Loucy (cell line): ENCODE measurements around the gene MTG2.

Experiments
- H2AFZ ChIP-seq: fragments of 200-600 bp; sonication (generic); 2 replicates; pipeline ENCODE4 v1.6.0; 2016; ENCODE audit warnings: antibody characterized with exemption, mild to moderate bottlenecking, low read length, moderate library complexity
- H3F3A ChIP-seq: fragments of 200-600 bp; 2 replicates; pipeline ENCODE4 v1.6.0; 2016; ENCODE audit warnings: antibody characterized with exemption, low read depth, mild to moderate bottlenecking
- H3K27me3 ChIP-seq: fragments of 200-600 bp; sonication (generic); 2 replicates; pipeline ENCODE4 v1.6.1; 2014; ENCODE audit warnings: low read length, mild to moderate bottlenecking; ENCODE audit not compliant: insufficient read depth, poor library complexity, severe bottlenecking
- H3K36me3 ChIP-seq: fragments of 200-600 bp; sonication (generic); 2 replicates; pipeline ENCODE4 v1.6.1; 2016; ENCODE audit warnings: low read length; ENCODE audit not compliant: insufficient read depth
- H3K4me1 ChIP-seq: fragments of 200-600 bp; sonication (generic); 2 replicates; pipeline ENCODE4 v1.5.1; 2014; ENCODE audit warnings: low read length, mild to moderate bottlenecking; ENCODE audit not compliant: insufficient read depth, poor library complexity, severe bottlenecking
- H3K4me2 ChIP-seq: fragments of 200-600 bp; sonication (generic); 2 replicates; pipeline ENCODE4 v1.6.0; 2014; ENCODE audit warnings: antibody characterized with exemption, low read length, low read depth, mild to moderate bottlenecking; ENCODE audit not compliant: poor library complexity, severe bottlenecking
- H3K4me3 ChIP-seq: fragments of 200-600 bp; sonication (generic); 2 replicates; pipeline ENCODE4 v1.5.1; 2014; ENCODE audit warnings: low read length, mild to moderate bottlenecking, mixed read lengths; ENCODE audit not compliant: poor library complexity, severe bottlenecking
- H3K79me2 ChIP-seq: fragments of 200-600 bp; sonication (generic); 2 replicates; pipeline ENCODE4 v1.6.1; 2014; ENCODE audit warnings: low read length; ENCODE audit not compliant: insufficient read depth
- H3K9ac ChIP-seq: fragments of 200-600 bp; sonication (generic); 2 replicates; pipeline ENCODE4 v1.6.0; 2014; ENCODE audit warnings: mild to moderate bottlenecking, low read depth, low read length, moderate library complexity; ENCODE audit not compliant: poor library complexity, severe bottlenecking
- H3K9me2 ChIP-seq: fragments of 200-600 bp; sonication (generic); replicated peaks from 2 replicates; pipeline ENCODE4 v1.6.1; 2016; ENCODE audit warnings: low read depth, low read length, mixed read lengths
- H3K9me3 ChIP-seq: fragments of 200-600 bp; sonication (generic); 2 replicates; pipeline ENCODE4 v1.6.1; 2014; ENCODE audit warnings: mild to moderate bottlenecking, antibody characterized with exemption, low read length, low read depth; ENCODE audit not compliant: insufficient read depth
- H4K20me1 ChIP-seq: fragments of 200-600 bp; sonication (generic); 2 replicates; pipeline ENCODE4 v1.6.0; 2014; ENCODE audit warnings: antibody characterized with exemption, low read length, mild to moderate bottlenecking; ENCODE audit not compliant: insufficient read depth, poor library complexity, severe bottlenecking
- CTCF ChIP-seq: fragments of 200-600 bp; sonication (generic); conservative IDR thresholded peaks from 2 replicates; pipeline ENCODE4 v1.5.1; 2014; ENCODE audit warnings: mild to moderate bottlenecking, antibody characterized with exemption, low read length
- EZH2phosphoT487 ChIP-seq: fragments of 200-600 bp; IDR thresholded peaks from 2 replicates; pipeline ENCODE4 v1.6.1; 2018; ENCODE audit warnings: antibody characterized with exemption, mild to moderate bottlenecking, moderate library complexity, borderline replicate concordance

The MTG2 gene

GRCh38 chr20:62138912-62139311 is 43.9 kb upstream of the MTG2 start:
- H3K27me3 ChIP-seq: no peaks in the 10 kb centered on the region
- H3K79me2 ChIP-seq: peaks cover 55% of the 10 kb centered on the region
- H3K9me2 ChIP-seq: no peaks in the 10 kb centered on the region
- H3K4me1 ChIP-seq: peaks cover 20% of the 10 kb centered on the region
- H2AFZ ChIP-seq: no peak overlapping the region
- peaks cover 62% of the 10 kb centered on the region; the same call in 1 of the 2 replicates for H3K36me3 ChIP-seq
- H4K20me1 ChIP-seq: peaks cover 71% of the 10 kb centered on the region
- no peaks in the 10 kb centered on the region for H3F3A ChIP-seq
- H3K4me2 ChIP-seq: no peak overlapping the region
- H3K4me3 ChIP-seq: no peak overlapping the region
- TF ChIP-seq CTCF: no peak
- no peak for TF ChIP-seq EZH2phosphoT487
- no peaks in the 10 kb centered on the region for H3K9me3 ChIP-seq
- no peak overlapping the region for H3K9ac ChIP-seq

- no peak for TF ChIP-seq CTCF
- no peak for TF ChIP-seq EZH2phosphoT487
- H3K79me2 ChIP-seq: peaks cover 61% of the 10 kb centered on the region
Observed at GRCh38 chr20:62139636-62140035, 43.2 kb upstream of the MTG2 start.

GRCh38 chr20:62141043-62141396 is 41.8 kb upstream of the MTG2 start:
- Histone ChIP-seq H4K20me1 (peaks cover 82% of the 10 kb centered on the region), H3K4me2 (peak overlapping the region; percentile 98), H2AFZ (no peak overlapping the region), H3K9ac (peak overlapping the region; percentile 96), H3K9me2 (no peaks in the 10 kb centered on the region), H3K4me3 (peak overlapping the region; percentile 94), H3K36me3 (peaks cover 43% of the 10 kb centered on the region; the same call in 1 of the 2 replicates), H3F3A (no peaks in the 10 kb centered on the region), H3K79me2 (peaks cover 71% of the 10 kb centered on the region), H3K27me3 (no peaks in the 10 kb centered on the region), H3K4me1 (peaks cover 35% of the 10 kb centered on the region), H3K9me3 (no peaks in the 10 kb centered on the region)
- TF ChIP-seq EZH2phosphoT487 (no peak), CTCF (no peak)

More at GRCh38 chr20:62139636-62140035, 43.2 kb upstream of the MTG2 start:
- Histone ChIP-seq H3K9ac (no peak overlapping the region), H3K9me3 (no peaks in the 10 kb centered on the region), H3K9me2 (no peaks in the 10 kb centered on the region), H3K4me2 (peak overlapping the region; percentile 98), H2AFZ (no peak overlapping the region), H3F3A (no peaks in the 10 kb centered on the region), H4K20me1 (peaks cover 78% of the 10 kb centered on the region), H3K4me3 (peak overlapping the region; percentile 94), H3K4me1 (peaks cover 23% of the 10 kb centered on the region), H3K27me3 (no peaks in the 10 kb centered on the region), H3K36me3 (peaks cover 57% of the 10 kb centered on the region; the same call in 1 of the 2 replicates)
